CD4-positive, alpha-beta T cell treated with Interleukin-17A for 1 hour (primary cell): ENCODE measurements around the gene MRPL45.

Experiments
- DNase-seq: peaks from one replicate; pipeline ENCODE4 v3.0.0-alpha.2; 2020

Gene MRPL45

DNA sequence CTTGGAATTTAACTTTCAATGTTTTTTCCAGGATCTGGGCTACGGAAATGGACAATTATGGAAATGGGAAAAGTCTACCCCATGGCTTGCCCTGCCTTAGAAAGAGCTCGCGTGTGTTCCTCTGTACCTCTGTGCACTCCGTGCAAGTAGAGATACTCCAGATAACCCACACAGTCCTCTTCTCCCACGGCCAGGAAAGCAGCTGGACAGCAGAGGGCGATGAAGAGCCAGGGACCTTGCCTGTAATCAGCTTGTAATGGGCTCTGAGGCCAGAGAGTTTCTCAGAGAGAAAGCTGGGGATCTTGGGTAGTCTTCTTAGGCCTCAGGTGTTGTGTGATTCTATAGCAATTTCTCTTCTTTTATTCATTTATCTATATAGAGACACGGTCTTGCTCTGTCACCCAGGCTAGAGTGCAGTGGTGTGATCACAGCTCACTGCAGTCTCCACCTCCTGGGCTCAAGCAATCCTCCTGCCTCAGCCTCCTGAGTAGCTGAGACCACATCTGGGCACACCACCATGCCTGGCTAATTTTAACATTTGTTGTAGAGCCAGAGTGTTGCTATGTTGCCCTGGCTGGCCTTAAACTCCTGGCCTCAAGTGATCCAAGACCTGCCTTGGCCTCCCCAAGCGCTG, 52.2 kb downstream of the MRPL45 start:
- DNase-seq = peak; percentile 89

GRCh38 chr17:38350035-38350434, 53.1 kb downstream of the MRPL45 start:
- no peak for DNase-seq

- peak; percentile 93 for DNase-seq
These were observed 54.6 kb downstream of the MRPL45 start, which contains the start of gene SOCS7 for GRCh38 chr17:38351412-38352222. Gene SOCS7, plus strand, starts transcription at chr17:38351844. Its CDS starts 209 bp downstream, at chr17:38352053.

DNA sequence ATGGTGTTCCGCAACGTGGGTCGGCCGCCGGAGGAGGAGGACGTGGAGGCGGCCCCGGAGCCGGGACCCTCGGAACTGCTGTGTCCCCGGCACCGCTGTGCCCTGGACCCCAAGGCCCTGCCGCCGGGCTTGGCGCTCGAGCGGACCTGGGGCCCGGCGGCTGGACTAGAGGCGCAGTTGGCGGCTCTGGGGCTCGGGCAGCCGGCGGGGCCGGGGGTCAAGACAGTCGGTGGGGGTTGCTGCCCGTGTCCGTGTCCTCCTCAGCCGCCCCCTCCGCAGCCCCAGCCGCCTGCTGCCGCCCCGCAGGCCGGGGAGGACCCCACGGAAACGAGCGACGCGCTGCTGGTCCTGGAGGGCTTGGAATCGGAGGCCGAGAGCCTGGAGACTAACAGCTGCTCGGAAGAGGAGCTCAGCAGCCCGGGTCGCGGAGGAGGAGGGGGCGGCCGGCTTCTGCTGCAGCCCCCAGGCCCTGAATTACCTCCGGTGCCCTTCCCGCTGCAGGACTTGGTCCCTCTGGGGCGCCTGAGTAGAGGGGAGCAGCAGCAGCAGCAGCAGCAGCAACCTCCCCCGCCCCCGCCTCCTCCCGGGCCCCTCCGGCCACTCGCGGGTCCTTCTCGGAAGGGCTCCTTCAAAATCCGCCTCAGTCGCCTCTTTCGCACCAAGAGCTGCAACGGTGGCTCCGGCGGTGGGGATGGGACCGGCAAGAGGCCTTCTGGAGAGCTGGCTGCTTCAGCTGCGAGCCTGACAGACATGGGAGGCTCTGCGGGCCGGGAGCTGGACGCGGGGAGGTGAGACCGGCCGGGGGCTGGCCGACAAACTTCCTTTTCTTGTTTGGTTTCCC, 55.5 kb downstream of the MRPL45 start:
- no peak for DNase-seq

- DNase-seq = no peak
These were observed 56.2 kb downstream of the MRPL45 start for GRCh38 chr17:38353086-38353604.

DNA sequence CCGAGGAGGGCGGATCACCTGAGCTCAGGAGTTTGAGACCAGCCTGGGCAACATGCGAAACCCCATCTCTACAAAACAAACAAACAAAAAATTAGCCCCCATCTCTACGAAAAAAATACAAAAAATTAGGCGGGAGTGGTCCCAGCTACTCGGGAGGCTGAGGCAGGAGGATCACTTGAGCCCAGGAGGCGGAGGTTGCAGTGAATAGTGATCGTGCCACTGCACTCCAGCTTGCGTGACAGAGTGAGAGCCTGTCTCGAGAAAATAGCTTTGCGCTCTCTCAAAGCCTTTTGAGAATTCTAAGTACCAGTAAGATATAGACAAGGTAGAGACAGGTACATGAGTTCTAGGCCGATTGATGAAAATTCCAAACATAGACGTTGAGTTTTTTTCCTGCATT, 56.7 kb downstream of the MRPL45 start:
- no peak for DNase-seq

- no peak for DNase-seq
These were observed 57.5 kb downstream of the MRPL45 start for GRCh38 chr17:38354466-38354865.

GRCh38 chr17:38355251-38355650, 58.3 kb downstream of the MRPL45 start:
- no peak for DNase-seq

GRCh38 chr17:38357486-38358123, 60.6 kb downstream of the MRPL45 start:
- no peak for DNase-seq

GRCh38 chr17:38358586-38359513, 61.9 kb downstream of the MRPL45 start:
- no peak for DNase-seq

DNA sequence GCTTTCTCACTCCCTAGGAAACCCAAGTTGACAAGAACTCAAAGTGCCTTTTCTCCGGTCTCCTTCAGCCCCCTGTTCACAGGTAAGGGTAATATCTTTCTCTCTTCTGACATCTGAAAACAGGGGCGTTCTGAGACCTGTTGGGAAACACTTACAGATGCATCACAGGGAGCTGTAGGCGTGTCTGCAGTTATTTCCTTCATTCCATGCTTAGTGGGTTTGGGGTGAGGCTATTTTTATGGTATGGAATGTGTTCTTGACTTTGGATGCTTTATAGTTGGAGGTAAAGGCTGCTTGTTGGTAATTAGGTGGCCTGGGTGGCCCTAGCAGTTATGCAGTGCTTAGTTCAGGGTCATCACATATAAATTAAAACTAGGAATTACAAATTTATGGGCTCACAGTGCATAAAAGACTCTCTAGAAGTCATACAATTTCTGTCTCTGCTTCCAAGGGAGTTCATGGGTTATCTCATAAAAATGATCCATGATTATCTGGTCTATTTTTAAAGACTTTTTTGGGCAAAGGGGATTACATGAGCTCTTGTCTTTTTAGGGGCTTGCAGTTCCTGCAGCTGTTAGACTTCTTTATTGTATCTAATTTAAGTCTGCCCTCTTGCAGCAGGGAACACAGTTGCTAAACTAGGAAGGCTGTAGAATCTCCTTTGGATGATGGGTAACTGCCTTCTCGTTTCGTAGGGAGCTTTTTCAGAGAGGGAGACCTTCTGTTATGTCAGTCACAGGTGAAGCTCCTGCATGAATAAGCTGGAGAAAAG, 64.9 kb downstream of the MRPL45 start:
- DNase-seq = no peak

- no peak for DNase-seq
These were observed 66.0 kb downstream of the MRPL45 start for GRCh38 chr17:38363016-38363415.

GRCh38 chr17:38364741-38365140, 67.8 kb downstream of the MRPL45 start:
- DNase-seq = no peak

GRCh38 chr17:38369124-38369886, 72.3 kb downstream of the MRPL45 start:
- DNase-seq = no peak
